K562 treated with DMSO at 1 percent for 48 hours (cell line): ENCODE results near the gene SPATA6. TPM values are rescaled to one million over a fixed set of nuclear protein-coding genes. Genes with fewer than 3 reads are reported as not detected.

Source experiments
- total RNA-seq: library from RNA; unstranded; fragments of 300-600 nt; gene quantifications from 2 replicates; pipeline ENCODE4 v1.2.3, GENCODE V29; 2022; ENCODE audit warnings: low replicate concordance; ENCODE audit errors: extremely low read depth

SPATA6 gene
- not detected in 2 replicates for total RNA-seq

GRCh38 chr1:48471691-48472576, at the start of gene SPATA6:
TSS of gene SPATA6 (minus strand) at chr1:48472204. CDS start at chr1:48472008, 196 bp downstream.

Other genes starting within 250 kb of the SPATA6 start
- gene SLC5A9, start 249.5 kb downstream of the SPATA6 start, total RNA-seq, result not detected in 2 replicates